ENCODE measurements around the gene BAG1.

- TF ChIP-seq CTCF (IDR thresholded peaks at IDR 0.05), result no peak
- TF ChIP-seq POLR2AphosphoS5 (IDR thresholded peaks at IDR 0.05), result no peak
Observed at GRCh38 chr9:33304362-33304761, 39.9 kb upstream of the BAG1 start.
